CD4-positive, alpha-beta T cell (primary cell): ENCODE data around the gene HSD17B4. TPM values are rescaled to one million over a fixed set of nuclear protein-coding genes. Genes with fewer than 3 reads are reported as not detected.

Experiments
- ATAC-seq: fragments of 200-7000 bp; cut with Tn5 transposase; one replicate; pipeline ENCODE4 v1.10.0; 2022; ENCODE audit warnings: mild to moderate bottlenecking; ENCODE audit not compliant: poor library complexity
- CTCF ChIA-PET: fragments of 350-600 bp; sonication (Branson Sonifier 250); formaldehyde crosslinking; loops from one replicate; lab custom pipeline; 2021; ENCODE audit warnings: antibody characterized with exemption, inconsistent platforms; lab: Charles Lee
- POLR2A ChIA-PET: fragments of 350-600 bp; sonication (Branson Sonifier 250); formaldehyde crosslinking; loops from one replicate; lab custom pipeline; 2021; ENCODE audit warnings: antibody characterized with exemption, inconsistent platforms; lab: Charles Lee
- DNase-seq, 14 experiments: peaks; one replicate each; pipeline ENCODE4 v3.0.0-alpha.2; 2013 to 2020; ENCODE audit warnings: mixed read lengths in 2 of 14
- H3K27ac ChIP-seq, 2 donors: one replicate each; pipeline versions ENCODE4 v1.5.1 to v1.7.0; 2013; ENCODE audit warnings: low read length in 2 of 2, low read depth in 1 of 2, mild to moderate bottlenecking in 1 of 2
- H3K27me3 ChIP-seq, 2 experiments: 1 replicate in 1 of 2; 2 replicates in 1 of 2; pipeline versions ENCODE4 v1.6.1 to v1.7.0; 2013; ENCODE audit warnings: low read length in 2 of 2, control low read depth in 1 of 2, mild to moderate bottlenecking in 1 of 2, moderate library complexity in 1 of 2; ENCODE audit not compliant: insufficient read depth in 2 of 2, control insufficient read depth in 1 of 2
- H3K36me3 ChIP-seq: one replicate; pipeline ENCODE4 v1.6.1; 2013; ENCODE audit warnings: low read length, control low read depth; ENCODE audit not compliant: insufficient read depth
- H3K4me1 ChIP-seq: one replicate; pipeline ENCODE4 v1.6.1; 2013; ENCODE audit warnings: low read length, control low read depth; ENCODE audit not compliant: insufficient read depth
- H3K4me3 ChIP-seq: one replicate; pipeline ENCODE4 v1.5.1; 2013; ENCODE audit warnings: mild to moderate bottlenecking, low read length, moderate library complexity
- H3K9me3 ChIP-seq, 2 experiments: 1 replicate in 1 of 2; 2 replicates in 1 of 2; pipeline versions ENCODE4 v1.6.1 to v1.7.0; 2013; ENCODE audit warnings: low read length in 2 of 2, mild to moderate bottlenecking in 2 of 2, control low read depth in 1 of 2, moderate library complexity in 1 of 2; ENCODE audit not compliant: control insufficient read depth in 1 of 2, insufficient read depth in 1 of 2
- H3K27ac Mint-ChIP-seq: one replicate; pipeline ENCODE4 v1.8.0; 2020; ENCODE audit warnings: mixed read lengths
- H3K27me3 Mint-ChIP-seq: one replicate; pipeline ENCODE4 v1.8.0; 2021; ENCODE audit warnings: mixed read lengths
- H3K36me3 Mint-ChIP-seq: one replicate; pipeline ENCODE4 v1.8.0; 2021; ENCODE audit warnings: low read depth, mixed read lengths
- H3K4me1 Mint-ChIP-seq: one replicate; pipeline ENCODE4 v1.8.0; 2021; ENCODE audit warnings: low read depth, mixed read lengths
- H3K4me3 Mint-ChIP-seq: one replicate; pipeline ENCODE4 v1.8.0; 2020; ENCODE audit warnings: mild to moderate bottlenecking, mixed read lengths
- H3K9me3 Mint-ChIP-seq: one replicate; pipeline ENCODE4 v1.8.0; 2020; ENCODE audit warnings: mixed read lengths
- CTCF ChIP-seq: fragments of 200-600 bp; IDR thresholded peaks from one replicate; pipeline ENCODE4 v1.8.0; 2022; ENCODE audit warnings: antibody characterized with exemption, mild to moderate bottlenecking
- intact Hi-C, 2 experiments: fragments of 100-400 bp; cut with DNase I in 1 of 2; cut with micrococcal nuclease in 1 of 2; formaldehyde crosslinking; loops; one replicate each; pipeline versions ENCODE4 v1.15.1 to v1.9.0; 2023 to 2025; cut with DNase I, micrococcal nuclease
- total RNA-seq, 174 experiments: library from RNA in 2 of 174; stranded (reverse) in 2 of 174; gene quantifications; one replicate each; pipeline ENCODE4 v1.2.3 and lab custom pipeline; 2021 to 2026

HSD17B4 gene
- total RNA-seq, 2 experiments from 2014 or later = 11.9 to 13.1 TPM

- ChIA-PET POLR2A (no interaction called here), CTCF (interaction anchor here (1.6 kb wide), 1 partner anchor 430 kb away, joined by 4 read pairs; the partner anchor contains the start of gene DTWD2)
- Histone ChIP-seq H3K9me3 (no peaks in the 10 kb centered on the region), H3K27me3 (no peaks in the 10 kb centered on the region), H3K27ac (no peak overlapping the region), H3K4me1 (no peaks in the 10 kb centered on the region), H3K36me3 (no peaks in the 10 kb centered on the region), H3K4me3 (no peak overlapping the region)
- H3K4me1 Mint-ChIP-seq = peaks cover 16% of the 10 kb centered on the region
- no peaks in the 10 kb centered on the region for H3K27me3 Mint-ChIP-seq
- H3K27ac Mint-ChIP-seq = no peak overlapping the region
- H3K36me3 Mint-ChIP-seq = no peaks in the 10 kb centered on the region
- ATAC-seq = no peak
- DNase-seq = no peak
- intact Hi-C loops = no loop called here
- no peak for TF ChIP-seq CTCF
- no peaks in the 10 kb centered on the region for H3K9me3 Mint-ChIP-seq
- no peak overlapping the region for H3K4me3 Mint-ChIP-seq
Measured at GRCh38 chr5:119418606-119419100, 33.6 kb upstream of the HSD17B4 start.

DNA sequence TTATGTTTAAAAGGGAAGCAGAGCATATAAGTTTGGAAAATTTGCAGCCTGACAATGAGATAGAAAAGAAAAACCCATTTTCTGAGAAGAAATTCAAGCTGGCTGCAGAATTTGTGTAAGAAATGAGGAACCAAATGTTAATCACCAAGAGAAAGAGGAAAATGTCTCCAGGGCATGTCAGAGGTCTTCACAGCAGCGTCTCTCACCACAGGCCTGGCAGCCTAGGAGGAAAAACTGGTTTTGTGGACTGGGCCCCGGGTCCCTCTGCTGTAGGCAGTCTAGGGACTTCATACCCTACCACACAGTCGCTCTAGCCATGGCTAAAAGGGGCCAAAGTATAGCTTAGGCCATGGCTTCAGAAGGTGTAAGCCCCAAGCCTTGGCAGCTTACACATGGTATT, 32.1 kb upstream of the HSD17B4 start:
- Histone ChIP-seq H3K27me3 (no peaks in the 10 kb centered on the region), H3K27ac (no peak overlapping the region), H3K9me3 (no peaks in the 10 kb centered on the region), H3K4me3 (no peak overlapping the region), H3K36me3 (no peaks in the 10 kb centered on the region), H3K4me1 (no peaks in the 10 kb centered on the region)
- Mint-ChIP-seq H3K4me3 (no peak overlapping the region), H3K27me3 (no peaks in the 10 kb centered on the region), H3K4me1 (peaks cover 16% of the 10 kb centered on the region), H3K9me3 (no peaks in the 10 kb centered on the region), H3K36me3 (no peaks in the 10 kb centered on the region), H3K27ac (no peak overlapping the region)
- ATAC-seq (no peak), DNase-seq (no peak)
- CTCF ChIA-PET = interaction anchor here (1.2 kb wide), 1 partner anchor 432 kb away, joined by 3 read pairs; the partner anchor contains the start of gene DTWD2
- intact Hi-C loops = no loop called here
- POLR2A ChIA-PET = no interaction called here
- TF ChIP-seq CTCF = no peak

GRCh38 chr5:119426057-119426456, 26.2 kb upstream of the HSD17B4 start:
- TF ChIP-seq CTCF = no peak
- Mint-ChIP-seq H3K9me3 (no peaks in the 10 kb centered on the region), H3K27ac (no peak overlapping the region), H3K27me3 (no peaks in the 10 kb centered on the region), H3K4me3 (no peak overlapping the region), H3K4me1 (no peaks in the 10 kb centered on the region), H3K36me3 (no peaks in the 10 kb centered on the region)
- DNase-seq = no peak
- no peaks in the 10 kb centered on the region for H3K9me3 ChIP-seq
- no peaks in the 10 kb centered on the region for H3K36me3 ChIP-seq
- intact Hi-C loops = no loop called here
- H3K4me1 ChIP-seq = no peaks in the 10 kb centered on the region
- H3K4me3 ChIP-seq = no peak overlapping the region
- ATAC-seq = no peak
- H3K27me3 ChIP-seq = no peaks in the 10 kb centered on the region
- ChIA-PET CTCF (interaction anchor here (1.5 kb wide), 1 partner anchor 45 kb away, joined by 3 read pairs; no protein-coding TSS in a partner anchor), POLR2A (no interaction called here)
- H3K27ac ChIP-seq = no peak overlapping the region
